Measurements from ENCODE around the gene MVB12B.

DNA sequence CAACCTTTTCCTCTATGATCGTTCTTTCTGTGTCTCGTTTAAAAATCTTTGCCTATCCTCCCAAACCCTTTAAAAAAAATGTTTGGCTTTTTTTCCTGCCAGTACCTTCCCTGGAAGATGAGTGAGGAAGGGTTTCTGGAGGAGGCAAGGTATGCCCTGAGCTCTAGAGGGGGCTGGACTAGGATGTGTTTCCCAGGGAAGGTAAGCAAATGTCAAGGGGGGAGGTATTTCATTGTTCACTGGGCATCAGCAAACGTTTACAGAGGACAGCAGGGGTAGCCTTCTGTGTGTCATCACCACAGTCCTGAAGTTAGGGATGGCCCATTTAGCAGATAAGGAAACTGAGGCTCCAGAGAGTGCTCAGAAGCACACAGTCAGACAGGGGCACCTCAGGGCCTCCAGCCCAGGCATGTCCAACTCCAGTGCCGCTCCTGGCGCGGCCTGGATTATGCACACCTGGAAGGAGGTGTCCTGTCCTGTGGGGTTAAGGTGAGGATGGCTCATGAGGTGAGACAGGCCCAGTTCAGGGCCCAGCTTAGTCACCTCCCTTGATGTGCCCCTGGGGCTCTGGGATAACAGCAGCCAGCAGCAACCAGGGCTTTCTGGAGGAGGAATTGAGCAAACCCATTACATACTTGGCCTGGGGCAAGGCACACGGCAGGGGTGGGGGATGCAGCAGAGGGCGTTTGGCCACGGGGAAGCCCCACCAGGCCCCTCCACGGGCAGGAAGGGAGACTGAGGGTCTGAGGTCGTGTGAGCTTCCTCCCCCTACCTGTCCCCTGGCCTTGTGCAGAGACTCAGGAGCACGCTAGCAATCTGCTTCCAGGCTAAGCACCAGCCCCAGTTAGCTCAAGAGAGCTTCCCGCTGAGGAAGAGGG, 186.8 kb downstream of the MVB12B start:
- TF ChIP-seq, protein P1, sequence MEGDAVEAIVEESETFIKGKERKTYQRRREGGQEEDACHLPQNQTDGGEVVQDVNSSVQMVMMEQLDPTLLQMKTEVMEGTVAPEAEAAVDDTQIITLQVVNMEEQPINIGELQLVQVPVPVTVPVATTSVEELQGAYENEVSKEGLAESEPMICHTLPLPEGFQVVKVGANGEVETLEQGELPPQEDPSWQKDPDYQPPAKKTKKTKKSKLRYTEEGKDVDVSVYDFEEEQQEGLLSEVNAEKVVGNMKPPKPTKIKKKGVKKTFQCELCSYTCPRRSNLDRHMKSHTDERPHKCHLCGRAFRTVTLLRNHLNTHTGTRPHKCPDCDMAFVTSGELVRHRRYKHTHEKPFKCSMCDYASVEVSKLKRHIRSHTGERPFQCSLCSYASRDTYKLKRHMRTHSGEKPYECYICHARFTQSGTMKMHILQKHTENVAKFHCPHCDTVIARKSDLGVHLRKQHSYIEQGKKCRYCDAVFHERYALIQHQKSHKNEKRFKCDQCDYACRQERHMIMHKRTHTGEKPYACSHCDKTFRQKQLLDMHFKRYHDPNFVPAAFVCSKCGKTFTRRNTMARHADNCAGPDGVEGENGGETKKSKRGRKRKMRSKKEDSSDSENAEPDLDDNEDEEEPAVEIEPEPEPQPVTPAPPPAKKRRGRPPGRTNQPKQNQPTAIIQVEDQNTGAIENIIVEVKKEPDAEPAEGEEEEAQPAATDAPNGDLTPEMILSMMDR (IDR thresholded peaks at IDR 0.05 in 8 of 11, conservative IDR thresholded peaks at IDR 0.05 in 3 of 11), result no peak
- TF ChIP-seq POLR2AphosphoS5 (IDR thresholded peaks at IDR 0.05), result no peak
